Body of pancreas (tissue), 4 donors: ENCODE data around the gene FIBCD1. TPM values are rescaled to one million over a fixed set of nuclear protein-coding genes. Genes with fewer than 3 reads are reported as not detected.

Source experiments
- ATAC-seq: fragments of 150-250 bp; one replicate; pipeline ENCODE4 v1.9.1; 2016
- DNase-seq, 4 donors: peaks; one replicate each; pipeline ENCODE4 v3.0.0-alpha.2; 2019
- H3K27ac ChIP-seq, 4 donors: fragments of 200-600 bp; sonication (generic); 1 replicate in 3 of 4; 2 replicates in 1 of 4; pipeline versions ENCODE4 v1.5.1 to v1.6.1; 2016 to 2019; ENCODE audit warnings: mild to moderate bottlenecking in 1 of 4, mixed read lengths in 1 of 4, moderate library complexity in 1 of 4
- H3K27me3 ChIP-seq, 2 donors: fragments of 200-600 bp; sonication (generic); one replicate each; pipeline ENCODE4 v1.6.0; 2016; ENCODE audit warnings: mild to moderate bottlenecking in 1 of 2
- H3K36me3 ChIP-seq, 2 donors: fragments of 200-600 bp; sonication (generic); replicated peaks in 1 of 2; 2 replicates each; pipeline ENCODE4 v1.5.1; 2016; ENCODE audit warnings: low read depth in 2 of 2; ENCODE audit not compliant: insufficient read depth in 1 of 2
- H3K4me1 ChIP-seq: fragments of 200-600 bp; sonication (generic); one replicate; pipeline ENCODE4 v1.6.0; 2016
- H3K4me3 ChIP-seq, 2 donors: fragments of 200-600 bp; sonication (generic); 1 replicate in 1 of 2; 2 replicates in 1 of 2; pipeline ENCODE4 v1.5.1; 2016 to 2019
- H3K9me3 ChIP-seq, 3 donors: fragments of 200-600 bp; sonication (generic); 1 replicate in 2 of 3; 2 replicates in 1 of 3; pipeline ENCODE4 v1.5.1; 2016
- CTCF ChIP-seq, 7 experiments: fragments of 450-650 bp in 4 of 7; fragments of 200-600 bp in 3 of 7; sonication (generic) in 3 of 7; IDR thresholded peaks; one replicate each; pipeline ENCODE4 v1.5.1; 2016 to 2019; ENCODE audit warnings: antibody characterized with exemption in 7 of 7
- POLR2A ChIP-seq, 3 donors: fragments of 450-650 bp; IDR thresholded peaks; one replicate each; pipeline ENCODE4 v1.6.1; 2016; ENCODE audit warnings: antibody characterized with exemption in 3 of 3, mild to moderate bottlenecking in 2 of 3
- WGBS, 2 donors: methylation state at CpG; one replicate each; pipeline ENCODE4 v1.1.5; 2017; 5-methylcytosine and 5-hydroxymethylcytosine counted together
- intact Hi-C: fragments of 100-400 bp; cut with DNase I; formaldehyde crosslinking; loops from one replicate; pipeline ENCODE4 v1.15.1; 2023
- total RNA-seq, 2 donors: library from RNA; depleted of rRNA; stranded (reverse); fragments of >200 nt; gene quantifications; one replicate each; pipeline ENCODE4 v1.1.0, GENCODE V29; 2016

Gene FIBCD1
- total RNA-seq, 2 donors from 2014 or later: 0.78 TPM; not detected in 1

- DNase-seq: no peak
- intact Hi-C loops: no loop called here
- peaks cover 0 to 6% of the 10 kb centered on the region in 2 donors for H3K27me3 ChIP-seq
- no peaks in the 10 kb centered on the region for H3K9me3 ChIP-seq
- no peak for TF ChIP-seq CTCF (IDR thresholded peaks at IDR 0.05)
- no peak for TF ChIP-seq POLR2A (IDR thresholded peaks at IDR 0.05)
- WGBS, 2 donors: 46 to 56% methylated on average over 4 to 6 of the region's 6 CpGs
- H3K4me1 ChIP-seq: no peaks in the 10 kb centered on the region
- no peak overlapping the region for H3K27ac ChIP-seq
- no peaks in the 10 kb centered on the region for H3K36me3 ChIP-seq
- H3K4me3 ChIP-seq: no peak overlapping the region
- ATAC-seq: no peak
Observed at GRCh38 chr9:130972277-130972956, 33.4 kb upstream of the FIBCD1 start.

- TF ChIP-seq POLR2A (IDR thresholded peaks at IDR 0.05) (no peak), CTCF (IDR thresholded peaks at IDR 0.05) (no peak)
- intact Hi-C loops: no loop called here
- Histone ChIP-seq H3K27me3 (peaks cover 0 to 6% of the 10 kb centered on the region in 2 donors), H3K36me3 (no peaks in the 10 kb centered on the region), H3K4me1 (no peaks in the 10 kb centered on the region), H3K27ac (no peak overlapping the region), H3K9me3 (no peaks in the 10 kb centered on the region), H3K4me3 (no peak overlapping the region)
- 53 to 73% methylated on average over 11 to 12 of the region's 12 CpGs for WGBS, 2 donors
- DNase-seq (no peak), ATAC-seq (no peak)
Observed at GRCh38 chr9:130971294-130971849, 32.3 kb upstream of the FIBCD1 start.

GRCh38 chr9:130970855-130971254 lies 31.8 kb upstream of the FIBCD1 start:
- no peaks in the 10 kb centered on the region for H3K9me3 ChIP-seq
- H3K4me3 ChIP-seq: no peak overlapping the region
- no peaks in the 10 kb centered on the region for H3K36me3 ChIP-seq
- H3K27ac ChIP-seq: no peak overlapping the region
- intact Hi-C loops: no loop called here
- peaks cover 0 to 6% of the 10 kb centered on the region in 2 donors for H3K27me3 ChIP-seq
- WGBS, 2 donors: 66% methylated on average over 3 of the region's 3 CpGs
- no peaks in the 10 kb centered on the region for H3K4me1 ChIP-seq
- TF ChIP-seq POLR2A (IDR thresholded peaks at IDR 0.05) (no peak), CTCF (IDR thresholded peaks at IDR 0.05) (no peak)
- no peak for ATAC-seq
- no peak for DNase-seq

- Histone ChIP-seq H3K4me1 (no peaks in the 10 kb centered on the region), H3K4me3 (no peak overlapping the region), H3K9me3 (no peaks in the 10 kb centered on the region), H3K27me3 (peaks cover 0 to 6% of the 10 kb centered on the region in 2 donors), H3K36me3 (no peaks in the 10 kb centered on the region), H3K27ac (no peak overlapping the region)
- intact Hi-C loops: no loop called here
- DNase-seq (no peak), ATAC-seq (no peak)
- no peak for TF ChIP-seq CTCF (IDR thresholded peaks at IDR 0.05)
- no peak for TF ChIP-seq POLR2A (IDR thresholded peaks at IDR 0.05)
- 72 to 82% methylated on average over 6 to 12 of the region's 12 CpGs for WGBS, 2 donors
Observed at GRCh38 chr9:130970052-130970451, 31.0 kb upstream of the FIBCD1 start.

GRCh38 chr9:130965680-130966079 lies 26.6 kb upstream of the FIBCD1 start:
- no peak for TF ChIP-seq POLR2A (IDR thresholded peaks at IDR 0.05)
- no peak for TF ChIP-seq CTCF (IDR thresholded peaks at IDR 0.05)
- H3K9me3 ChIP-seq: no peaks in the 10 kb centered on the region
- H3K27me3 ChIP-seq: no peaks in the 10 kb centered on the region
- DNase-seq (no peak), ATAC-seq (no peak)
- intact Hi-C loops: no loop called here
- H3K27ac ChIP-seq: no peak overlapping the region
- H3K4me3 ChIP-seq: no peak overlapping the region
- H3K36me3 ChIP-seq: no peaks in the 10 kb centered on the region
- no peaks in the 10 kb centered on the region for H3K4me1 ChIP-seq
- WGBS, 2 donors: 74 to 81% methylated on average over 7 of the region's 7 CpGs
